HG03457 (cell line): Measurements from ENCODE around the gene POU2AF1.

ENCODE experiments used
- ATAC-seq: cut with Tn5 transposase; IDR thresholded peaks from one replicate; pipeline ENCODE4 v1.9.1; 2021; ENCODE audit warnings: moderate number of reproducible peaks; ENCODE audit not compliant: unreplicated experiment

POU2AF1 gene

GRCh38 chr11:111388842-111389241 lies 9.8 kb upstream of the POU2AF1 start:
- no peak for ATAC-seq

GRCh38 chr11:111388420-111388819 lies 9.3 kb upstream of the POU2AF1 start:
- no peak for ATAC-seq

- ATAC-seq: no peak
Measured at GRCh38 chr11:111387363-111387762, 8.3 kb upstream of the POU2AF1 start.

GRCh38 chr11:111386611-111387150 lies 7.6 kb upstream of the POU2AF1 start:
- ATAC-seq: no peak

- no peak for ATAC-seq
Measured at GRCh38 chr11:111384494-111384893, 5.4 kb upstream of the POU2AF1 start.

- no peak for ATAC-seq
Measured at GRCh38 chr11:111382451-111382850, 3.4 kb upstream of the POU2AF1 start.

GRCh38 chr11:111379602-111380136 lies 594 bp upstream of the POU2AF1 start:
- ATAC-seq: peak; percentile 11

- ATAC-seq: peak; percentile 10
Measured at GRCh38 chr11:111378185-111378860, 752 bp downstream of the POU2AF1 start.

GRCh38 chr11:111376181-111376871 lies 2.7 kb downstream of the POU2AF1 start:
- no peak for ATAC-seq

- no peak for ATAC-seq
Measured at GRCh38 chr11:111373590-111373989, 5.5 kb downstream of the POU2AF1 start.

- ATAC-seq: no peak
Measured at GRCh38 chr11:111372538-111372937, 6.5 kb downstream of the POU2AF1 start.

- no peak for ATAC-seq
Measured at GRCh38 chr11:111370902-111371578, 8.0 kb downstream of the POU2AF1 start.

- ATAC-seq: no peak
Measured at GRCh38 chr11:111370270-111370901, 8.7 kb downstream of the POU2AF1 start.

- no peak for ATAC-seq
Measured at GRCh38 chr11:111368285-111368560, 10.9 kb downstream of the POU2AF1 start.

- peak; percentile 44 for ATAC-seq
Measured at GRCh38 chr11:111367411-111368284, 11.4 kb downstream of the POU2AF1 start.

GRCh38 chr11:111366560-111367410 lies 12.3 kb downstream of the POU2AF1 start:
- ATAC-seq: no peak

- ATAC-seq: no peak
Measured at GRCh38 chr11:111365722-111366559, 13.1 kb downstream of the POU2AF1 start.

- no peak for ATAC-seq
Measured at GRCh38 chr11:111364503-111364902, 14.6 kb downstream of the POU2AF1 start.
